D721Med (cell line): ENCODE measurements around the gene TTC17.
"Not testable (repeated sequence)": the region's sequence is repeated elsewhere in the genome, so short reads cannot be mapped to it uniquely, and the experiment has no call there.

Experiments used
- DNase-seq: peaks from one replicate; pipeline ENCODE4 v3.0.0; 2011; ENCODE audit warnings: low spot score; ENCODE audit not compliant: insufficient read length
- FAIRE-seq: peaks from 2 replicates; lab custom pipeline; 2011; peaks lifted over from hg19 to GRCh38; lab: Jason Lieb, UNC
- CTCF ChIP-seq: IDR thresholded peaks from 2 replicates; pipeline ENCODE4 v1.5.1; 2012; ENCODE audit warnings: mild to moderate bottlenecking, control low read depth; ENCODE audit not compliant: insufficient read depth; ENCODE audit errors: missing control alignments

Gene TTC17

GRCh38 chr11:43341159-43341558, 17.6 kb upstream of the TTC17 start:
- FAIRE-seq (no peak), DNase-seq (no peak)
- no peak for TF ChIP-seq CTCF

GRCh38 chr11:43351426-43351825, 7.3 kb upstream of the TTC17 start:
- not testable (repeated sequence) for FAIRE-seq, DNase-seq

DNA sequence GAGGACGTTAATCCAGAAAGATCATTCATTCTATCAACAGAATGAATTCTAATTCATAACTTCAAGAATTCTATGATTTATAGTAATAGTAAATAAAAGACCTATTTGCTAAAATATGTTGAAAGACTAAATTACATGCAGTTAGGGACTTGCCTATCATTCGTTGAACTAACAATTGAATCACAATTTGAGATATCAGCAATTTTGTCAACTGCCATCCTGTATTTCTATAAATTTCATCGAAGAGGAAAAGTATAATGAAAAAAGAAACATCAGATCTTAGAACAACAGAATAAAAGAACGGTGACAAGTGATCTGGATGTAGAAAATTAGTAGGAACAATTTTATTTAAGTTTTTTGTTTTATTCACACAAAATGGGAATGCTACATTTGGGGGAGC, 4.4 kb upstream of the TTC17 start:
- no peak for TF ChIP-seq CTCF
- DNase-seq (no peak), FAIRE-seq (no peak)

DNA sequence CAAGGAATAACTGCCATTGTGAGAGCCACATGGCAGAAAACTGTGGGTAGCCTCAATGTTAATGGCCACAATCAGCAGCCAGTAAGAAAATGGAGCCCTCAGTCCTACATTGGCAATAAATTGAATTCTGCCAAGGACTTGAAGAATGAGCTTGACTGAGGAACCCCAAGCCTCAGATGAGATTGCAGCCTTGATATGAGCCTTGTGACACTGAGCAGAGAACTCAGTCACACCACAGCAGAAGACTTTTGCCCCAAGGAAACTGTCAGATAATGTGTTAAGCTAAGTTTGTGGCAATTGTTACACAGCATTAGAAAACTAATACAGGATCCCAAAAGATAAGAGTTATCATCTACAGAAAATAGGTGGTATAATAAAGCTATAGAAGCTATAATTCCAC, 2.4 kb upstream of the TTC17 start:
- FAIRE-seq = no peak
- no peak for TF ChIP-seq CTCF

DNA sequence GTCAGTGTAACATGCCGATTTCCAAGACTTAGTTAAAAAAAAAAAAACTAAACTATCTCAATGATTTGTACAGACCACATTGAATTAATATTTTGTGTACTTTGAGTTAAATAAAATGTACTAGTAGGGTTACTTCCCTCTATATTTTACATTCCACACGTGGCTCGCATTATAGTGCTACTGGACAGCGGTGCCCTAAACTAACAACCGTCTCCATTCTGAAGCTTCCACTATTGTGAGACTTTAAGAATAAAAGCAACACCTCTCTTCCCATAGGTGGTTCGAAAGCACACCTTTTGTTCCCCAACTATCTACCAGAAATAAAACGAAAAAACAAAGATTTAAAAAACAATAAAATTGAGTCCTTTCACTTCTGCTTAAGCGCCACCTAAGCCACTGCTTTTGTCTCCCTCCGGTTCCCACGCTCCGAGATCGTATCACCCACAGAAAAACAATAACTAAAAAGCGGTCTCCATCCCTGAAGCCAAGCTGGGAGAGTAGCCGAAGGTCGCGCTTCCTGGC, 380 bp upstream of the TTC17 start:
- no peak for TF ChIP-seq CTCF
- no peak for DNase-seq
- FAIRE-seq = no peak

More for the DNA sequence above, 2.4 kb upstream of the TTC17 start:
- no peak for DNase-seq

DNA sequence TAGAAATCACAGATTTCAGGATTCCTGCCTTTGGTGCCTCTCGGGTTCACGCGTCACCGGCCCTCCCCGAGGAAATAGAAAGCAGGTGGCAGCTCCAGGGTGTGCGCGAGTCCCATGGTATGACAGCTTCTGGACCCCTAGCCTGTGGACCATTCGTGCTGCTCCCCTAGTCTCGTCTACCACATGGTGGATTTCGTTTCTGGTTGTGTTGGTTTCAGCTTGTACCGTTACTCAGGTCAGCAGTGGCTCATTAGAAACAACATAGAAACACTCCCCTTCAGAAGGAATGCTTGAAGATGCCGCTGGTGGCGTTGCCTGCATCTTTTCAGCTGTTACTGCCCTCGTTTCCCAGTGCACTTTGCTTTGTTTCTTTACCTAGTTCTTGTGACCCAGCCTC, 700 bp downstream of the TTC17 start:
- DNase-seq (no peak), FAIRE-seq (no peak)
- no peak for TF ChIP-seq CTCF

- no peak for TF ChIP-seq CTCF
- no peak for DNase-seq
- FAIRE-seq = no peak
Measured at GRCh38 chr11:43360361-43361032, 1.8 kb downstream of the TTC17 start.

DNA sequence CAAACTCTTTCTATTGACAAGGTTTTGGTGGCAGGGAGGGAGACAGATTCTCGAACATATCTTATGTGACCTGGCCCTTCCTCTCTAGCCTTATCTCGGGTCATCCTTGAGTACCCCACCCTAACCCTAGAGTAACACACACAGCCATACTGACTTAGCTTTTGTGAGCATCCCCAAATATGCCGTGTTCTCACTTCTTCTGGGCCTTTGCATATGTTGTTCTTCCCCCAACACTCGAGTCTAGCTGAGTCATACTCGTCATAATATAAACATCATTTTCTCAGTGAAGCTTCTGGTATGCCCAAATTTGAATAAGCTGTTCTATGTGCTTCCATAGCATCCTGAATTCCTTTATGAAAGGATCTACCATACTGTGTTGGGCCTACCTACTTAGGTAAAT, 8.0 kb downstream of the TTC17 start:
- no peak for FAIRE-seq
- no peak for DNase-seq
- TF ChIP-seq CTCF = no peak
